SIG-M5 treated with dmso at 0.1 percent for 504 hours (cell line): ENCODE measurements around the gene CXXC5.

Source experiments
- DNase-seq: peaks from one replicate; lab custom pipeline; 2025; ENCODE audit not compliant: unreplicated experiment; lab: John Stamatoyannopoulos, UW

The CXXC5 gene

GRCh38 chr5:139664086-139664693 lies 16.0 kb downstream of the CXXC5 start:
- DNase-seq: peak; percentile 93

DNA sequence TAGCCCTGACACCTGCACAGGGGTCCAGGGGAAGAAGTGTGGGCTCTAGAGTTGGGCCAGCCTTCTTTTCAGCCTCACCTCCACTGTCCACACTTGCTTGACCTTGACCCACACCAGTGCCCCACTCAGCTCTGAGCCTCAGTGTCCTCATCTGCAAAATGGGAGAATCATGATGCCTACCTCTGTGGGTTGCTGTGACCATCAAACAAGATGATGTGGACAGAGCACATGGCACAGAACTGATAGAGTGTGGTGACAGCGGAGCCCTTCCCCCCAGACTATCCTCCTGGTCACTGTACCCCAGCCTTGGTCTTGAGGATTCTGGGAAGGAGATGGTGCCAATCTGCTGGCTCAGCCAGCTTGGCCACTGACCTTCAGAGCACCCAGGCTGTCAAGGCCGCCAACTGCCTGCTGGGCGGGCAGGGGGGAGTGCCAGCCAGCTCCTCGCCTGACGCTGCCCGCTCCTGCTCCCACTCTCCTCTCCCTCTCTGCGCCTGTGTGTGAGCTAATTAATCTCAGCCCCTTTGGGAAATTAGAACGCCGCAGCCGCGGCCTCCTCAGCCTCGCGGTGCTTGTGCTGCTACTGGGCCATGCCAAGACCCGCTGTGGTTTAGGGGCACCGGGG lies 16.7 kb downstream of the CXXC5 start:
- no peak for DNase-seq

GRCh38 chr5:139665626-139666025 lies 17.5 kb downstream of the CXXC5 start:
- no peak for DNase-seq

DNA sequence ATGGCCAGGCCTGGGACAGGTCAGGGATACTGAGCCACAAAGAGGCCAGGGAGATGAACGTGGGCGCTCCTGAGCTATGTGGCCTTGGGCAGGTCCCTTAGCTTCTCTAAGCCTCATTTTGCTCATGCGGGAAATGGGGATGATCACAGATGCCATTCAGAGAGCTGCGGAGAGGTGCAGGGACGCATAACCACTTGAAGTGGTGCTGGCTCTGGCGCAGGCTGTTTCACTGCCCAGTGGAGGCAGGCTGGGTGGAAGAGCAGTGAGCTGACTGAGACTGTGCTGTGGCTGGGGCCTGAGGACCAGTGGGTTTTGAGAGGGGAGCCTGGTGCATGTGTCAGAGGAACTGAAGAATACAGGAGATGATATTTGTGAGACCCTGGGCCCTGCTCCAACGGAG lies 18.4 kb downstream of the CXXC5 start:
- no peak for DNase-seq

- DNase-seq: no peak
These were observed 19.0 kb downstream of the CXXC5 start for GRCh38 chr5:139667001-139667729.

DNA sequence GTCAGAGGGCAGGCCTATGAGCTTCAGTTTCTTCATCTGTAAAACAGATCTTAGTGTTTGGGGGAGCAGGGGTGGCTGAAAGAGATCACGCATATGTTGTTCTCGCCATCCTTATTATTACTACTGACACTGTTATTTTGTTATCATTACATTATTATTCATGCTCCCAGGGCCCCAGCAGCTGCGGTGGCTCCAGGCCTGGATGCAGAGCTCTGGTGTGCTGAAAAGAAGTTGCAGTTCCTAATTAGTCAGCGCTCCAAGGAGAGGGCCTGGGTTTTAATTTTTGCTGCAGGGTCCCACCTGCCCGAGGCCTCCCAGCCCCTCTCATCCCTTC lies 19.5 kb downstream of the CXXC5 start:
- DNase-seq: no peak

DNA sequence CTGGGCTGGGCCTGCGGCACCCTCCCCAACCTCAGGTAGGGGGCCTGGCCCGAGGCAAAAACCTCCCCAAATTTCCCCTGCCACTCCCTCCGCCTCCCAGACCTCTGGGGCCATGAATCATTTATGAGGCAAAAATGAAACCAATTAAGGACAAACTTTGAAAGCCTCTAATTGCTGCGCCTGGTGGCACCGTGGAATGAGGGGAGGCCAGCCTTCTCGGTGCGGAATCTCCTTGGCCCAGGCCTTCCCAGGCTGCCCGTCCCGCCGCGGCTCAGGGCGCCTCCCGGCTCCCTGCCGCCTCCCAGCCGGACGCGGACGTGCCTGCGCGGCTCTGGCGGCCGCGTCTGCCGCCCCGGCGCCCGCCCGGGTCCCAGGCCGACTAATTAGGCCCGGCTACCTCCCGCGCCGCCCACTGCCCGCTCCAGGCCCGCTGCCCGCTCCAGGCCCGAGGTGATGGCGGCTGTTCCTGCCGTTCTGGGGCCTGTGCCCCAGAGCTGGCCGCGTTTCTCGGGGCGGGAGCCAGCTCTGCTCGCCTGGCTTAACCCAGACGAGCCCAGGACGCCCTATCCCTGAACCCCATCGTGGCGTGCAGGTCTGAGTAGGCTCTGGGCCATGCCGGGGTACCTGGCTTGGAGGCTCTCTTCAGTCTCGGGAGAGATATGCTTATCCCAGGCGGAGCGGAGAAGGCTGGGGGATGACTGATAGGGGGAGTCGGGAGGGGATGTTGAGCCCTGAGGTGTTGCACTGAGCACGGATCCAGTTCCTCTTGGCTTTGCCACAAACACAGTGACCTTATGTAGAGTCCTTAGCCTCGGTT lies 20.1 kb downstream of the CXXC5 start:
- DNase-seq: no peak

DNA sequence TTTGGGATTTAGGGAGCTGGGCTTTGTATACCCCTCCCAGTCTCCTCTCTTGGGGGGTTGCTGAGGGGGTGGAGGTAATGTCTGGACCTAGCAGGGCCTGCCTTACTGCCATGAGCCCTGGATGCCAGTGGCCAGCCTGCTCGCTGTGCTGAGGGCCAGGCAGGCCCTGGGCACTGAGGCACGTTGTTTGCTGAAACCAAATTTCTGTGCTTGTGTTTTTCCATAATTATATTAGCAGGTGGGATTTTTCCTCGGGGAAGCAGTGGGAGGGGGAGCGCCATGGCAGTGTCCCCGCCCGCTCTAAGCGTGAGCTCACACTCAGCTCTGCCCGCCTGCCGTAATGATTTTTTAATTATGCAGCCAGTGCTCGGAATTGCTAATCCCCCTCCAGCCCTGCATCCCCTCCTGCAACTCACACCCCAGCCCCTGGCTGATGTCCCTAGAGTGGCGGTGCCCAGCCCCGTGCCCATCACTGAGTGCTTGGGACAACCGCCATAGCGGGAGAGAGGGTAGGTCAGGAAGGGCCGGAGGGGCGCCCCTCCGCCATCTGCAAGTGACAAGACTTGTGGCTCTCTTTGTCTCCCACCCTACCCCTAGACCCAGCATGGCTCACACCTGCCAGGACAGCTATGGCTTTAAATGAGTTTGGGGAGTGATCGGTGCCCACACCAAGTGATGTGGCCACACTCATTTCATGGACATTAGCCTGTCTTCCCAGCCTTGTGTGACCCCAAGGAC lies 20.9 kb downstream of the CXXC5 start:
- DNase-seq: no peak

GRCh38 chr5:139669662-139670368 lies 21.7 kb downstream of the CXXC5 start:
- no peak for DNase-seq

DNA sequence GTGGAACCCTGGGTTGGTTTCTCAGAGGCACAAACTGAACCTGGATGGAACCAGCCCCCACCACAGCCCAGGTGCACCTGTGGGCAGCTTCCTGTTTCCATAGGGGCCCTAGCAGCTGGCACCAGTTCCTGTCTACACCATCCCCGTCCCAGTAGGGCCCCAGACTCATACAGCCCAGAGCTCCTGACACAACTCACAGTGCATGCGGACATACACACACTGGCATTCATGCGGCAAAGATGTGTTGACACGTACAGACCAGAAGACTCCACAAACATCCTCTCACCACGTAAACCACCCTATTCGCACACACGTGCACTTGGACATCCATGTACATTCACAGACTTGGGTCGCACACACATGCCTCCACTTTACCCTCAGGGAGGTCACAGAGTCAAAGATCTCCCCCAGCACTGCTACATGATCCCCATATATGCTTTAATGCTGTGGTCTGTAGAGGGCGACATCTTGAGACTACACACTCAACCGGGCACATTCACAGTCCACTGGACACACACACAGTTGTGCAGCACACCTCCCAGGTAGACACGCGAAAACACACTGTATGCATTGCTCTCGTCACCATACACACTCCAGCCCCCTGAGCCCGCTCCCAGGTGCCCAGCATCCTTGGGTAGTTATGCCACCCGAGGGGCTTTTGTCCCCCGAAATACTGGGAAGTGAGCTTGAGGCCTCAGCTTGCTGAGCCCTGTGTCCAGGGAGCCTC lies 22.4 kb downstream of the CXXC5 start:
- no peak for DNase-seq

GRCh38 chr5:139671096-139671841 lies 23.1 kb downstream of the CXXC5 start:
- no peak for DNase-seq

DNA sequence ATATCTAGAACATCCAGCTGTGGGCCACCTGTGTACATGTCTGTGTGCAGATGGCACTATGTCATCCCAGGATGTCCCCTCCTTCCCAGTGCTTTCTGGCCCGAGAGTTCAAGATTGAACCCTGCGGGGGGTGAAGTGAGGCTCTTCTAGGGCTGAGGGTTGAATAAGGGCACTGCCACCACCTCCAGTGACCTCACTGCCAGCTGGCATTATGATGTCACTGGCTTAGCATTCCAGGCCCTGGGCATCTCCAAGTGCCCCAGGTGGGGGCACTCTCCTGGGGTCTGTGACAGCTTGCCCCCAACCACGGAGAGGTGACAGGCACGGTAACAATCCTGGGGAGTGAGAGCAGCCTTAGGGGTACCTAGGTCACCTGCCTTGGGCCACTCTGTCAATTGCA lies 27.1 kb downstream of the CXXC5 start:
- DNase-seq: no peak

DNA sequence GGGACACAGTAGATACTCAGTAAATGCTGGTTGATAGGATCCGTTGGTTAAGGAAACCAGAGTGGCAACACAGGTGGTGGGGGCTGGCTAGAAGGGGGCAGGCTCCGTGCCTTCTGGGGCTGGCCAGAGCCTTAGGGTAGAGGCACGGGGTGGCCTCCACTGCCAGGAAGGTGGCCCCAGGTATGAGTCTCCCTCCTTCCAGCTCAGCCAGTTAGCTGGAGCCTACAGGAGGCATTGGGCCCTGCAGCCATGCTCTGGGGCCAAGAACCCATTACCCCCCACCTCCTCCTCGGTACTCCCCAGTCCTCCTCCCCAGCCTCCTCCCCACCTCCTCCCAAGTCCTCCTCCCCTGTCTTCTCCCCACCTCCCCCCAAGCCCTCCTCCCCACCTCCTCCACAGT lies 27.7 kb downstream of the CXXC5 start:
- no peak for DNase-seq

DNA sequence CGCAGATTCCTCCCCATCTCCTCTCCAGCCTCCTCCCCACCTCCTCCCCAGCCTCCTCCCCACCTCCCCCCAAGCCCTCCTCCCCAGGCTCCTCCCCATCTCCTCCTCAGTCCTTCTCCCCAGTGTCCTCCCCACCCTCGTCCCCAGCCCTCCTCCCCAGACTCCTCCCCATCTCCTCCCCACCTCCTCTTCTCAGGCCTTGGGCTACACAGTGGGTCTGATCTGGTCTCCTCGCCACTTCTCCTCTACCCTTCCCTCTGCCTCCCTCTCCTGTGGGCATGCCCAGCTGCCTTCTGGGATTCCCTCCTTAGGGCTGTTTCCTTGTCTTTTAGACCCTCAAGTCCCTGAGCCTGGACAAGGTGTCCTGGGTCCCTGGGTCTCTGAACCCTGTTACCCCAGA lies 28.3 kb downstream of the CXXC5 start:
- DNase-seq: no peak

- no peak for DNase-seq
These were observed 29.0 kb downstream of the CXXC5 start for GRCh38 chr5:139676951-139677735.

DNA sequence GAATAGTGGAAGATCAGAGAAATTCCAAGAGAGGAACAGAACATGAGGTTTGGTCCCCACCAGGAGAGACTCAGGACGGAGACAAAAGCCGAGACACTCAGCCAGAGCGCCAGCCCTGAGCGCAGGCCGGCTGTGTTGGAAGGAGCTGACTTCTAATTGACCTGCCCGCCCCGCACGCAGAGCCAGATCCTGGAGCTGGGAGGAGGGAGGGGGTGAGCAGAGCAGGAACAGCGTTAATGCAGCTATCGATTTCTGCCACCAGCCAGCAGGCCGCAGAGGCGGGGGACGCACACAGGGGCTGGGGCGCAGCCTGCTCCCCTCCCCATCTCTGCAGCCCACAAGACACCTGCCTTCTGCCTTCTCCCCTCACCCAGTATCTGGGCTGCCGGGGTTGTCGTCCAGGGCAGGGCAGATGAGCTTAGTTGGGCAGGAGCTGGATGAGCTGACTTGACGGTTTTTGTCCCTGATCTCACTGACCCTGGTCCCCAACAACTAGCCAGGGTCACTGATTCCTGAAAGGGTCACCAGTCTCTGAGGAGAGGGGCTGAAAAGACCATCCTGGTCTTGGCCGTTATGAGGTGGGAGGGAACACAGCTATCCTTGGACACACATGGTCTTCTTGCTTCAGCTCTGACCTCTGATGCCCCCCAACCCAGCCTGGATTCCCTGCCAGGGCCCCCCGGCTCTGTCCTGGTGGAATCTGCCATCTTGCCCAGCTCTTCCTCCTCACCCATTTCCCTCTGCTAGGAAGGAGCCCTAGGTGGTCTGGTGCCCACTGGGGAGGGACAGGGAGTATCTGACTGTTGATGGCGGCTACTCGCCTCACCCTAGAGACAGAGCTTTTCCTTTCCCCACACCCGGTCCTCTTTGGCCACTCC lies 29.8 kb downstream of the CXXC5 start:
- DNase-seq: no peak
